ENCODE measurements around the gene JADE2. TPM values are rescaled to one million over a fixed set of nuclear protein-coding genes. Genes with fewer than 3 reads are reported as not detected.

JADE2 gene
- polyA plus RNA-seq, 3 donors: 2.1 to 10.2 (median 3.1) TPM

GRCh38 chr5:134517553-134517952 lies 7.9 kb upstream of the JADE2 start:
- H3K27ac Mint-ChIP-seq: no peak overlapping the region
- H3K36me3 Mint-ChIP-seq: no peaks in the 10 kb centered on the region
- H3K4me3 Mint-ChIP-seq: no peak overlapping the region
- H3K9ac ChIP-seq (ENCODE audit: insufficient read depth, low read length, poor library complexity, severe bottlenecking): no peak overlapping the region
- H3K4me1 ChIP-seq (ENCODE audit: control insufficient read depth in 1 of 2, insufficient read depth in 2 of 2, low read length in 2 of 2): no peaks in the 10 kb centered on the region
- no peaks in the 10 kb centered on the region for H3K9me3 ChIP-seq (replicated peaks in 1 of 2; ENCODE audit: control insufficient read depth in 1 of 2, insufficient read depth in 1 of 2, low read length in 2 of 2)
- H3K79me2 ChIP-seq (ENCODE audit: insufficient read depth, low read length): no peaks in the 10 kb centered on the region
- no peak overlapping the region for H3K4me2 ChIP-seq (replicated peaks; ENCODE audit: extremely low read depth, low read length, poor library complexity, severe bottlenecking)
- H3K27me3 ChIP-seq (ENCODE audit: control insufficient read depth in 2 of 2, insufficient read depth in 2 of 2, low read length in 2 of 2): no peaks in the 10 kb centered on the region
- no peak for TF ChIP-seq CTCF (IDR thresholded peaks at IDR 0.05)
- WGBS (ENCODE audit: insufficient coverage): 100% methylated on average over 4 of the region's 5 CpGs
- H3K4me3 ChIP-seq (replicated peaks in 1 of 3; ENCODE audit: low read depth in 2 of 3, low read length in 3 of 3): no peak overlapping the region
- H3K27me3 Mint-ChIP-seq (ENCODE audit: low read depth in 3 of 3): peaks cover 3 to 6% (median 3%) of the 10 kb centered on the region in 3 donors
- no peak overlapping the region for H3K27ac ChIP-seq (ENCODE audit: low read depth in 1 of 2, low read length in 2 of 2)
- intact Hi-C loops (cut with micrococcal nuclease): no loop called here
- peaks cover 2% of the 10 kb centered on the region for H3K4me1 Mint-ChIP-seq
- no peaks in the 10 kb centered on the region for H4K20me1 ChIP-seq (ENCODE audit: insufficient read depth, low read length)
- H3K36me3 ChIP-seq (replicated peaks in 1 of 2; ENCODE audit: control insufficient read depth in 1 of 2, insufficient read depth in 2 of 2, low read length in 2 of 2): no peaks in the 10 kb centered on the region
- no peak for DNase-seq
- no peak overlapping the region for H2AFZ ChIP-seq (ENCODE audit: insufficient read depth, low read depth, low read length, poor library complexity, severe bottlenecking)
- H3K9me3 Mint-ChIP-seq: no peaks in the 10 kb centered on the region

- peaks cover 7% of the 10 kb centered on the region for H3K4me1 Mint-ChIP-seq
- no peaks in the 10 kb centered on the region for H3K79me2 ChIP-seq (ENCODE audit: insufficient read depth, low read length)
- H3K9ac ChIP-seq (ENCODE audit: insufficient read depth, low read length, poor library complexity, severe bottlenecking): no peak overlapping the region
- no peak overlapping the region for H3K4me3 Mint-ChIP-seq
- no peaks in the 10 kb centered on the region for H3K36me3 Mint-ChIP-seq
- no peak overlapping the region for H3K27ac Mint-ChIP-seq
- no peak overlapping the region for H2AFZ ChIP-seq (ENCODE audit: insufficient read depth, low read depth, low read length, poor library complexity, severe bottlenecking)
- no peaks in the 10 kb centered on the region for H3K9me3 Mint-ChIP-seq
- H3K27me3 ChIP-seq (ENCODE audit: control insufficient read depth in 2 of 2, insufficient read depth in 2 of 2, low read length in 2 of 2): no peaks in the 10 kb centered on the region
- DNase-seq: no peak
- H3K4me3 ChIP-seq (replicated peaks in 1 of 3; ENCODE audit: low read depth in 2 of 3, low read length in 3 of 3): no peak overlapping the region
- WGBS (ENCODE audit: insufficient coverage): 100% methylated on average over 1 of the region's 2 CpGs
- no peak overlapping the region for H3K4me2 ChIP-seq (replicated peaks; ENCODE audit: extremely low read depth, low read length, poor library complexity, severe bottlenecking)
- no peaks in the 10 kb centered on the region for H4K20me1 ChIP-seq (ENCODE audit: insufficient read depth, low read length)
- no peak overlapping the region for H3K27ac ChIP-seq (ENCODE audit: low read depth in 1 of 2, low read length in 2 of 2)
- no peaks in the 10 kb centered on the region for H3K36me3 ChIP-seq (replicated peaks in 1 of 2; ENCODE audit: control insufficient read depth in 1 of 2, insufficient read depth in 2 of 2, low read length in 2 of 2)
- no peaks in the 10 kb centered on the region for H3K9me3 ChIP-seq (replicated peaks in 1 of 2; ENCODE audit: control insufficient read depth in 1 of 2, insufficient read depth in 1 of 2, low read length in 2 of 2)
- peaks cover 9 to 11% of the 10 kb centered on the region in 2 donors for H3K4me1 ChIP-seq (ENCODE audit: control insufficient read depth in 1 of 2, insufficient read depth in 2 of 2, low read length in 2 of 2)
- peaks cover 3 to 7% (median 6%) of the 10 kb centered on the region in 3 donors for H3K27me3 Mint-ChIP-seq (ENCODE audit: low read depth in 3 of 3)
- no peak for TF ChIP-seq CTCF (IDR thresholded peaks at IDR 0.05)
- intact Hi-C loops (cut with micrococcal nuclease): loop anchor here (10.0 kb wide), 3 partner anchors 55 to 295 kb away; partner anchors contain the start of gene PPP2CA (in 1 of the 2)
These were observed 5.5 kb upstream of the JADE2 start for GRCh38 chr5:134519989-134520388.
